Measurements from ENCODE around the gene AIG1.

GRCh38 chr6:143062551-143062950 lies 1.9 kb downstream of the AIG1 start:
- no peak for TF ChIP-seq CTCF (IDR thresholded peaks at IDR 0.05; ENCODE audit: borderline replicate concordance, extremely low read depth, low read length, poor library complexity, severe bottlenecking)
- TF ChIP-seq EZH2 (IDR thresholded peaks at IDR 0.05; ENCODE audit: borderline replicate concordance, low read depth, low read length, severe bottlenecking), result no peak
